ENCODE results near the gene NIP7.
A peak's percentile ranks its signal among the peaks of the same experiment; 100 is the strongest.

GRCh38 chr16:69330286-69331109 lies 9.1 kb upstream of the NIP7 start, which contains the start of gene PDF:
- TF ChIP-seq POLR2A (IDR thresholded peaks at IDR 0.05) (peak in 1 of 4 donors; percentile 25), POLR2AphosphoS5 (IDR thresholded peaks at IDR 0.05) (peak; percentile 86 to 98 (median 91)), CTCF (IDR thresholded peaks at IDR 0.05) (peak in 1 of 7 experiments; percentile 16), EP300 (IDR thresholded peaks at IDR 0.05) (no peak)
